ENCODE measurements around the gene SLFN12L. TPM values are rescaled to one million over a fixed set of nuclear protein-coding genes. Genes with fewer than 3 reads are reported as not detected.
A peak's percentile ranks its signal among the peaks of the same experiment; 100 is the strongest.
"Not testable (repeated sequence)": the region's sequence is repeated elsewhere in the genome, so short reads cannot be mapped to it uniquely, and the experiment has no call there.

SLFN12L gene
- total RNA-seq, 4 donors from 2014 or later, result 0.10 to 0.31 (median 0.15) TPM; not detected in 1

GRCh38 chr17:35568561-35568960, 31.1 kb upstream of the SLFN12L start:
- ATAC-seq, result peak; percentile 32 to 43
- intact Hi-C loops (cut with DNase I; ENCODE audit: low total_unique reads), result loop anchor here (1.0 kb wide), 1 partner anchor 10 kb away; the partner anchor contains the start of gene PEX12
- peak overlapping the region; percentile 64 to 96 (median 81) for H3K4me3 ChIP-seq

GRCh38 chr17:35566968-35567367, 29.5 kb upstream of the SLFN12L start:
- intact Hi-C loops (cut with DNase I; ENCODE audit: low total_unique reads), result no loop called here
- H3K27ac ChIP-seq, result peak overlapping the region in 3 of 4 donors; percentile 82 to 88 (median 87)
- no peak for ATAC-seq

More at GRCh38 chr17:35568561-35568960, 31.1 kb upstream of the SLFN12L start:
- Histone ChIP-seq H3K36me3 (no peaks in the 10 kb centered on the region), H3K4me1 (peaks cover 22 to 25% of the 10 kb centered on the region in 2 donors), H3K27ac (peak overlapping the region; percentile 80 to 88 (median 84)), H3K9me3 (no peaks in the 10 kb centered on the region), H3K27me3 (no peaks in the 10 kb centered on the region)
- TF ChIP-seq POLR2A (IDR thresholded peaks at IDR 0.05) (no peak), CTCF (IDR thresholded peaks at IDR 0.05 in 4 of 5, conservative IDR thresholded peaks at IDR 0.05 in 1 of 5) (no peak)
- DNase-seq, result no peak
- in situ Hi-C loops (cut with MboI; ENCODE audit: low sequenced_read_pairs in 4 of 4), result loop anchor here in 2 of 4 donors (25.0 kb wide), 1 partner anchor 581 kb away; the partner anchor contains the start of gene LIG3 (in 2 of the 2)

GRCh38 chr17:35563181-35563580, 25.7 kb upstream of the SLFN12L start:
- ATAC-seq; H3K4me3 ChIP-seq; H3K27me3 ChIP-seq; H3K9me3 ChIP-seq; intact Hi-C loops (cut with DNase I; ENCODE audit: low total_unique reads); H3K27ac ChIP-seq; DNase-seq; H3K4me1 ChIP-seq; H3K36me3 ChIP-seq: not testable (repeated sequence)
- in situ Hi-C loops (cut with MboI; ENCODE audit: low sequenced_read_pairs in 4 of 4), result loop anchor here in 2 of 4 donors (25.0 kb wide), 1 partner anchor 576 kb away; the partner anchor contains the start of gene LIG3 (in 2 of the 2)

More at GRCh38 chr17:35566968-35567367, 29.5 kb upstream of the SLFN12L start:
- Histone ChIP-seq H3K36me3 (no peaks in the 10 kb centered on the region), H3K4me3 (peak overlapping the region; percentile 64 to 96 (median 81)), H3K27me3 (no peaks in the 10 kb centered on the region), H3K4me1 (peaks cover 22 to 25% of the 10 kb centered on the region in 2 donors), H3K9me3 (no peaks in the 10 kb centered on the region)
- no peak for DNase-seq
- in situ Hi-C loops (cut with MboI; ENCODE audit: low sequenced_read_pairs in 4 of 4), result loop anchor here in 2 of 4 donors (25.0 kb wide), 1 partner anchor 580 kb away; the partner anchor contains the start of gene LIG3 (in 2 of the 2)
- TF ChIP-seq POLR2A (IDR thresholded peaks at IDR 0.05) (no peak), CTCF (IDR thresholded peaks at IDR 0.05 in 4 of 5, conservative IDR thresholded peaks at IDR 0.05 in 1 of 5) (no peak)

GRCh38 chr17:35560703-35561102, 23.2 kb upstream of the SLFN12L start, which contains the start of gene SLFN14:
Gene SLFN14 (minus strand): TSS chr17:35560819. CDS start chr17:35558062, 2,757 bp downstream.
- in situ Hi-C loops (cut with MboI; ENCODE audit: low sequenced_read_pairs in 4 of 4), result loop anchor here in 2 of 4 donors (25.0 kb wide), 1 partner anchor 573 kb away; the partner anchor contains the start of gene LIG3 (in 2 of the 2)
- Histone ChIP-seq H3K4me3 (no peak within 1 kb of the TSS), H3K27me3 (no peaks in the 10 kb centered on the region), H3K36me3 (no peaks in the 10 kb centered on the region), H3K4me1 (no peaks in the 10 kb centered on the region), H3K9me3 (no peaks in the 10 kb centered on the region), H3K27ac (no peak within 1 kb of the TSS)
- ATAC-seq (no peak), DNase-seq (no peak)
- TF ChIP-seq POLR2A (IDR thresholded peaks at IDR 0.05), result no peak
- TF ChIP-seq CTCF (IDR thresholded peaks at IDR 0.05 in 4 of 5, conservative IDR thresholded peaks at IDR 0.05 in 1 of 5), result no peak
- intact Hi-C loops (cut with DNase I; ENCODE audit: low total_unique reads), result no loop called here

GRCh38 chr17:35559495-35560210, 22.2 kb upstream of the SLFN12L start:
- ATAC-seq (no peak), DNase-seq (no peak)
- Histone ChIP-seq H3K4me3 (no peak overlapping the region), H3K27me3 (no peaks in the 10 kb centered on the region), H3K4me1 (no peaks in the 10 kb centered on the region), H3K27ac (no peak overlapping the region), H3K9me3 (no peaks in the 10 kb centered on the region), H3K36me3 (no peaks in the 10 kb centered on the region)
- intact Hi-C loops (cut with DNase I; ENCODE audit: low total_unique reads), result no loop called here
- in situ Hi-C loops (cut with MboI; ENCODE audit: low sequenced_read_pairs in 4 of 4), result loop anchor here in 2 of 4 donors (25.0 kb wide), 1 partner anchor 572 kb away; the partner anchor contains the start of gene LIG3 (in 2 of the 2)
- no peak for TF ChIP-seq POLR2A (IDR thresholded peaks at IDR 0.05)
- TF ChIP-seq CTCF (IDR thresholded peaks at IDR 0.05 in 4 of 5, conservative IDR thresholded peaks at IDR 0.05 in 1 of 5), result no peak
